Lung microvascular endothelial cell (primary cell): Measurements from ENCODE around the gene CACNA1E. TPM values are rescaled to one million over a fixed set of nuclear protein-coding genes. Genes with fewer than 3 reads are reported as not detected.
"Not testable (repeated sequence)": the region's sequence is repeated elsewhere in the genome, so short reads cannot be mapped to it uniquely, and the experiment has no call there.

ENCODE experiments used
- DNase-seq, 2 donors: peaks; one replicate each; pipeline versions ENCODE4 v3.0.0 to v3.0.0-alpha.2; 2010; ENCODE audit warnings: low read depth in 2 of 2
- total RNA-seq: library from RNA; depleted of rRNA; stranded (reverse); fragments of >200 nt; gene quantifications from 2 replicates; pipeline ENCODE4 v1.2.1, GENCODE V29; 2014

CACNA1E gene
- total RNA-seq, 1 donor from 2014 or later, result under 0.01 TPM

GRCh38 chr1:181516706-181517105 is 33.4 kb downstream of the CACNA1E start:
- DNase-seq, result no peak

GRCh38 chr1:181517181-181517875 is 34.0 kb downstream of the CACNA1E start:
- no peak for DNase-seq

GRCh38 chr1:181518152-181518551 is 34.8 kb downstream of the CACNA1E start:
- no peak for DNase-seq

- DNase-seq, result no peak
These were observed 39.5 kb downstream of the CACNA1E start for GRCh38 chr1:181522864-181523263.

GRCh38 chr1:181525104-181525721 is 41.9 kb downstream of the CACNA1E start:
- no peak for DNase-seq

GRCh38 chr1:181528241-181528640 is 44.9 kb downstream of the CACNA1E start:
- DNase-seq, result not testable (repeated sequence)

- DNase-seq, result no peak
These were observed 48.1 kb downstream of the CACNA1E start for GRCh38 chr1:181531441-181531840.

GRCh38 chr1:181531951-181532600 is 48.8 kb downstream of the CACNA1E start:
- no peak for DNase-seq

GRCh38 chr1:181538836-181539235 is 55.5 kb downstream of the CACNA1E start:
- no peak for DNase-seq

GRCh38 chr1:181541458-181541857 is 58.1 kb downstream of the CACNA1E start:
- DNase-seq, result no peak

GRCh38 chr1:181541947-181542346 is 58.6 kb downstream of the CACNA1E start:
- DNase-seq, result no peak

- DNase-seq, result not testable (repeated sequence)
These were observed 59.1 kb downstream of the CACNA1E start for GRCh38 chr1:181542406-181542805.

GRCh38 chr1:181545395-181545794 is 62.1 kb downstream of the CACNA1E start:
- no peak for DNase-seq

- DNase-seq, result no peak
These were observed 65.2 kb downstream of the CACNA1E start for GRCh38 chr1:181548497-181548896.

- DNase-seq, result no peak
These were observed 67.9 kb downstream of the CACNA1E start for GRCh38 chr1:181551249-181551648.

- DNase-seq, result no peak
These were observed 68.4 kb downstream of the CACNA1E start for GRCh38 chr1:181551754-181552153.

- DNase-seq, result no peak
These were observed 71.1 kb downstream of the CACNA1E start for GRCh38 chr1:181554465-181554864.

GRCh38 chr1:181556631-181557030 is 73.3 kb downstream of the CACNA1E start:
- DNase-seq, result no peak

GRCh38 chr1:181557313-181557712 is 74.0 kb downstream of the CACNA1E start:
- no peak for DNase-seq

GRCh38 chr1:181558416-181558815 is 75.1 kb downstream of the CACNA1E start:
- no peak for DNase-seq

GRCh38 chr1:181559142-181559541 is 75.8 kb downstream of the CACNA1E start:
- no peak for DNase-seq

- DNase-seq, result no peak
These were observed 79.1 kb downstream of the CACNA1E start for GRCh38 chr1:181562395-181562794.

GRCh38 chr1:181568736-181569135 is 85.4 kb downstream of the CACNA1E start:
- DNase-seq, result no peak
